HG03521 (cell line): ENCODE results near the gene EPHA4.

ENCODE experiments used
- ATAC-seq: cut with Tn5 transposase; IDR thresholded peaks from one replicate; pipeline ENCODE4 v1.9.1; 2021; ENCODE audit warnings: mild to moderate bottlenecking, moderate library complexity; ENCODE audit not compliant: unreplicated experiment

EPHA4 gene

GRCh38 chr2:221405521-221405920 lies 166.6 kb downstream of the EPHA4 start:
- ATAC-seq, result no peak

- no peak for ATAC-seq
Measured at GRCh38 chr2:221402072-221402471, 170.0 kb downstream of the EPHA4 start.

GRCh38 chr2:221400411-221400810 lies 171.7 kb downstream of the EPHA4 start:
- ATAC-seq, result no peak

GRCh38 chr2:221399183-221399582 lies 172.9 kb downstream of the EPHA4 start:
- ATAC-seq, result no peak

DNA sequence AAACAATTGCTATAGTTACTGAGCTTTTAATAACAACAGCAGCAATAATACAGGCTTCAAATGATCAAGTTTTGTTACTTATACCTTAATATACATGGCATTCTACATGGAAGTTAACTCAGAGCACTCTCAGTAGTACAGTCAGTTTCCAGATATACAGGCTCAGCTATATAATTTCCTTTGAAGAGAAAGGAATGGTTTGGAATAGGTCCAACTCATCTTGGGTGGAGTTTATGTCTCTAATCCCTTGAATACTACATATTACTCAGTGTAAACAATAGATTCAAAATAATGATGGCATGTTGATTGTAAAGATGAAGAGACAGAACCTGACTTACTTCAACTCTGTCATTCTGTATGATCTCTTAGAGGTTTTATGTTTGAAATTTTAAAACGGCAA lies 174.9 kb downstream of the EPHA4 start:
- no peak for ATAC-seq

- no peak for ATAC-seq
Measured at GRCh38 chr2:221392228-221392881, 179.7 kb downstream of the EPHA4 start.

- ATAC-seq, result no peak
Measured at GRCh38 chr2:221390878-221391277, 181.2 kb downstream of the EPHA4 start.

- no peak for ATAC-seq
Measured at GRCh38 chr2:221389904-221390303, 182.2 kb downstream of the EPHA4 start.

GRCh38 chr2:221389421-221389820 lies 182.7 kb downstream of the EPHA4 start:
- ATAC-seq, result no peak

- no peak for ATAC-seq
Measured at GRCh38 chr2:221388891-221389290, 183.2 kb downstream of the EPHA4 start.

GRCh38 chr2:221385716-221386115 lies 186.4 kb downstream of the EPHA4 start:
- ATAC-seq, result no peak

DNA sequence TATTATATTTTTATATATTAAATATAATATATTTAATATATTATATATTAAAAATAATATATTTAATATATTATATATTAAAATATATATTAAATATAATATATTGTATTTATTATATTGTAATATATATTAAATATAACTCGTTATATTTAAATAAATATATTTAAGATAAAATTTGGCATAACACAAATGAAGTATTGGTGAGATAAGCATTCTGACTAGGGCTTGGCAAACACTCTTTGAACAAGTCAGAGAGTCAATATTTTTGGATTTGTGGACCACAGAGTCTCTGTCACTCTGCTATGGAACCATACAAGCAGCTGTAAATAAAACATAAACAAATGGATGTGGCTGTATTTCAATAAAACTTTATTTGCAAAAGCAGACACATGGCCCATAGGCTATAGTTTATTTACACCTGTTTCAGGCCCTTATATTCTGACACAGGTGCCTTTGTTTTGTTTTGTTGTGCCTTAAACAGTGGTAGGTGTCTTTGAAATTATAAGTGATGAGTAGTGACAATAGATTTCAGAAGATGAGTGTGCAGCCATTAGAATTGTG lies 190.1 kb downstream of the EPHA4 start:
- ATAC-seq, result no peak

DNA sequence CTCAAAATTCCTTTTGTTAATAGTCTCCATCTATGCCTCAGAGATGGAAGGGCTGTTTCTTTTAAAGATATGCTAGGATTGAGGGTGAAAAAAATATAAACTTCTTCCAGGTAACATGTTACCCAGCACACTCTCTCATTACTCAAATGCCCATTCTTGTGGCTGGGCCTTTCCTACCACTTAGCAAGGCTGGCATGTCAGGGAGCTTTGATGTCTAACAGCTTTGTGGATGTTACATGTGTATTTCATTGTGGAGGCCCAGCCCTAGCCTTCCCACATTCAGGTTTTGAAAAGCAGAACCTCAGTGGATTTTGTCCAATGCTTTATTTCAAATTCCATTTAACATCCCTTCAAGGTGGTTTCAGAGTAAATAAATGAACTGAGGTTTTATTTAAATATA lies 191.4 kb downstream of the EPHA4 start:
- ATAC-seq, result no peak

GRCh38 chr2:221380062-221380461 lies 192.0 kb downstream of the EPHA4 start:
- no peak for ATAC-seq

DNA sequence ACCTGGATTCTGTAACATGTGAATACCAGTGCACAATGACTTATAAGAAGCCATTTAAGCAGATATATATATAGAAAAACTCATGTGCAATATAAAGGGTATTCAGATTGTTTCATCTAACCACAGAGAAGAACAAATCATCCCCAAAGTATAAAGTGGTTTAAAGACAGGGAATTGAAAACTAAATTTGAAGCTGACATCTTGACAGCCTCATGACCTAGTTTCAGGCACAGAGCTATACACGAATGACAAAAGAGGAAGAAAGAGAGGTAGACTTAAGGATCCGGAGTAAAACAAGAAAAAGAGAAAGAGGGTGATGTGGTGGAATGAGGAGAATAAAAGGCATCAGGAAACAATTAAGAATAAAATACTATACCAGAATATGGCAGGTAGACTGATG lies 194.5 kb downstream of the EPHA4 start:
- ATAC-seq, result no peak

DNA sequence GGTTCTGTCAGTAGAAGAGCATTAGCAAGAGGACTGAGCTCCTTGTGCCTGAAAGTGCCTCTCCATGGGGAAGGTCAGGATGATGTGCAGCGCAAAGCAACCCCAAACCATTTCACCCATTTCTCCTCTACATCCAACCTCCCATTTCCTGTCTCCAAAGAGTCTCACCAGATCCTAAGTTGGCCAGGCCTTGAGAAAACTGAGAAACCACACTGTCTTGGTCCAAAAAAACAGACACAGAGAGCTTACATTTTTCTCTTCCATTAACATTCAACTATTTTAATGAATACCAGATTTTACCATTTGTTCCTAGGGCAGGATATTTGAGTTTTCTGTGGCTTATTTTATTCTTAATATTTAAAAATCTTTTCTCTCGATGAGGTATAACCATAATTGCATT lies 195.0 kb downstream of the EPHA4 start:
- no peak for ATAC-seq

GRCh38 chr2:221374234-221374633 lies 197.9 kb downstream of the EPHA4 start:
- no peak for ATAC-seq

DNA sequence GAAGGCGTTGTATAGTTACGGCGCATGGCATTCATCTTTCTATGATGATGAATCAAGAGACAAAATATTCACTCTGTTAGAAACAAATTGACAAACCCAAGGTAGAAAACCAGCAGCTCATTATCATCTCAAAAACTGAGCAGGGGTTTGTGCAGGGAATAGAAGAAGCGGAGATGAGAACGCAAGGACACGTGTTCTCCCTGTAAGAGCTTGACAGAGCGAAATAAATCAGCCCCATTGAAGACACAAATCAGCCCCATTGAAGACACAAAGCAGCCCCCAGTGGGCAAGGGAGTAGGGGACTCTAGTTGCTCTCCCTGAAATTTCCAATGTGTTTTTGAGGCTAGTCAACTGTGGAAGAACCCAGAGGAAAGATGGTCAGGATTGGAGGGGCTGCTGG lies 199.2 kb downstream of the EPHA4 start:
- no peak for ATAC-seq

DNA sequence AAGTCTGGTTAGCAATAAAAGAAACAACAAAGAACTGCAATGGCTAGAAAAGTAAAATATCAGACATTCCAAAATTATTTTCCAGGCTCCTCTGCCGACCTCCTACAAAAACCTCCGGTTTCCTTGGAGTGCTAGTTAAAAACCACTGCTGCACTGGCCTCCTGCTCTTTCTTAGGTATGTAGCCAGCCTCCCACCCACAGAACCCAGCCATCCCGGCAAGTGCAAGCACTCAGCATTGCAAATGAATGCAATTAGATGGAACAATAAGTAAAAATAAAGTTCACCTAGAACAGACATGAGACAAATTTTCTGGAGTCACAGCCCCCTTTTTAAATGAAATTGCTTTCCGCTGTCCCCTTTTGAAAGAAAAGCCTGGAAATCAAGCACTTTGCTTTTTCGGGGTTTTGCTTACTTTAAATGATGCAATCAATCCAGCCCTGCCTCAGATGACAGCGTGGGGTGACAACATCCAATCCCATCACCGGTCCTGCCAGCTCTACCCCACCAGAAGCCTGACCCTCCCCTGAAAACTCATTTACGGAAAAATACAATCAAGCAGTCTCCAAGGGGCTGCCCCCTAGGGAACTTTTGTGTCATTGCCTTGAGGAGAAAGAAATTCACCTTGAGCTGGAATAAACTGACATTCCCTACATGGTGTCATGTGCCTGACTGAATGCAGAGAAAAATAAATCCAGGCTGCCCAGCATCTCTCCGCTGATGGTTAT lies 199.8 kb downstream of the EPHA4 start:
- no peak for ATAC-seq

- ATAC-seq, result no peak
Measured at GRCh38 chr2:221371347-221371746, 200.8 kb downstream of the EPHA4 start.

GRCh38 chr2:221370857-221371211 lies 201.3 kb downstream of the EPHA4 start:
- no peak for ATAC-seq

DNA sequence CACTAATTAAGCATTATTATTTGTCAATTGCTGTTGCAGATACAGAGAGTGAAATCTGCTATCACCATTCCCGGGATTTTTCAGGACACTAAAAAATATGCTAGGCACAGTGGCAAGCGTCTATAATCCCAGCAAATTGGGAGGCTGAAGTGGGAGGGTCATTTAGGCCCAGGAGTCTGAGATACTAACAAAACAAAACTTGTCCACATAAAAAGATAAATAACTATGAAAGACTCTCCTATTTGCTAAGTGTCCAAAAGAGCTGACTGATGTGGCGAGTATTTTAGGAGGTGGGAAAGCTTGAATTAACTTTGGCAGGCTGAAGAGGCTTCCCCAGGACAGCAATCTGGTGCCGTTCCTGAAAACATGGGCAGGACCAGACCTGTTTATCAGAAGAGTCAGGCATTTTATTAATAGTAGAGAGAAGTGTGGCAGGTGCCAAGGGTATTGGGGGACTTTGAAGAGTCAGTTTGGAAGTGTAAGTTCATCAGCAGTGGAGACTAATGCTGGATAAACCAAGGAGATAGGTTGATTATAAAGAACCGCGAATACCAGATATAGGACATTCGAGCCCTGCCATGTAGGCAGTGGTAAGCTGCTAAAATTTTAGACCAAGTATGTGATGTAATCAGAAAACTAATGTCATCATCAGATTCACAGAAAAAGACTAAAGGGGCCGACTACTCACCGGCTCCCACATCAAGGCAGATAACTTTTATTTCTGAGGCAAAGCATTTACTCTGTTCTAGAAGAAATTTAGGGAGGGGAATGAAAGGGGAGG lies 201.8 kb downstream of the EPHA4 start:
- ATAC-seq, result no peak
